Stimulated activated CD4-positive, alpha-beta T cell treated with anti-CD3 and anti-CD28 coated beads, TNF-alpha, amount 100 ng/mL, for 4 hours (primary cell): ENCODE measurements around the gene PPP1CB.
"Not testable (repeated sequence)": the region's sequence is repeated elsewhere in the genome, so short reads cannot be mapped to it uniquely, and the experiment has no call there.

Experiments
- DNase-seq, 3 experiments: peaks; one replicate each; pipeline ENCODE4 v3.0.0-alpha.2; 2020; ENCODE audit warnings: low read depth in 3 of 3

Gene PPP1CB

GRCh38 chr2:28778392-28778791 lies 26.8 kb downstream of the PPP1CB start:
- no peak for DNase-seq

- no peak for DNase-seq
These were observed 27.4 kb downstream of the PPP1CB start for GRCh38 chr2:28779001-28779400.

DNA sequence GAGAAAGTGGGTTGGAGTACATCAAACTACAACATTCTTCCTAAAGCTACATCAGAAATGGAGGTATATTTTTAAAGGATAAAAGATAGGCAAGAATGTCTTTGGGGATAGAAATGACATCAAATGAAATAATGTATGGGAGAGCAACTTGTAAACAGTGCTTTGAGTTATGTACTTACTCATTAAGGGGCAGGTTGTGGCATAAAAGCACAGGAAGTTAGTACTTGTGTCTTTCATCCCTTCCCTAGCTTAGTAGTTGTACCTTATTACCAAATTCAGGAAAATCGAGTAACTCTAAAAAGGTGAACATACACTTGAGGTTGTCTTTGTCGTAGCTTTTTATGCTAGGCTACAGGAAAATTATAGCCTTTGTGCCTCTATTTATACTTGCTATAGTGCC lies 28.9 kb downstream of the PPP1CB start:
- DNase-seq, result no peak

GRCh38 chr2:28782423-28782822 lies 30.8 kb downstream of the PPP1CB start:
- DNase-seq, result no peak

DNA sequence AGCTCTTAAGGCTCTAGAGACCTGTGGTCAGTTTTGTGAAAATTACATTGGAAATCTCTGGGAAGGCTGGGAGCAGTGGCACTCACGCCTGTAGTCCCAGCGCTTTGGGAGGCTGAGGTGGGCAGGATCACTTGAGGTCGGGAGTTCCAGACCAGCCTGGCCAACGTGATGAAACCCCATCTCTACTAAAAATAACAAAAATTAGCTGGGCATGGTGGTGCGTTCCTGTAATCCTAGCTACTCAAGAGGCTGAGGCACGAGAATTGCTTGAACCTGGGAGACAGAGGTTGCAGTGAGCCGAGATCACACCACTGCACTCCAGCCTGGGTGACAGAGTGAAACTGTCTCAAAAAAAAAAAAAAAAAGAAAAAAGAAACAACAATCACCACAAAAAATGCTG lies 32.9 kb downstream of the PPP1CB start:
- DNase-seq, result not testable (repeated sequence)

GRCh38 chr2:28796620-28797019 lies 45.0 kb downstream of the PPP1CB start:
- no peak for DNase-seq

DNA sequence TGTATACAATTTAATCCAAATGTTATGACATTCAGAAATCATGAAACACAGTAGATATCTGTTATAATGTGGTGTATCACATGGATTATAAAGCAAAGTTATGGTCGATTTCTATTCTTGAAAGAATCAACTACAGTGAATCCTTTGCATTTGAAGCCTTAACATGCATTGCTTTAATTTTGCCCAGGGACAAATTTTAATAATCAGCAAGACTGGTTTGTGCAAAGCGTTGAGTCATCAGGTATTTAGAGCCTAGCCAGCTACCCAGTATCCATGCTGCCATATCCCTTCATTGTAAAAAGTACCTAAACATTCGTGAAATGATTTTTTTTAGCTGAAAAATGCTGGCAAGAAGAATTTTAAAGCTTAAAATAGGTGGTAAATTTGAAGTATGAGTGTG lies 50.1 kb downstream of the PPP1CB start:
- no peak for DNase-seq

DNA sequence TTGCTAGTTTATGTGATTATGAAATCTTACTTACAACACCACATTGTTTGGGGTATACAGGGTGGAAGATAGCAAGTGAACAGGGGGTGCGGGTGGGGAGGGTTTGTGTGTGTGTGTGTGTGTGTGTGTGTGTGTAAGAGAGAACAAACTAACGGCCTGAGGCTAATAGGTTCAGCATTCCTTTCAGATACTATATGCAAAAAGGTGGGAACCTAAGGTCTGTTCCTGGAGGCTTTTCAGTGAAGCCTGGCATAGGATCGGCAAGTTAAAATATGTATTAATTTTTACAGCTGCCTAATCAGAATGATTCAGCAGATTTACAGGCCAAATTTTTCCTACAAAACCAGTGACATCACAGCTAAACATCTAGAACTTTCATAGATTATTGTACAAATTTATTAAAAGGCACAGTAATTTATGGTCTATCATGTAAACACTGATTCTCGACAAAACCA lies 51.4 kb downstream of the PPP1CB start:
- no peak for DNase-seq

GRCh38 chr2:28809927-28810326 lies 58.3 kb downstream of the PPP1CB start:
- peak in 1 of 3 experiments; percentile 2 for DNase-seq

GRCh38 chr2:28810384-28811285 lies 59.0 kb downstream of the PPP1CB start, which contains the start of gene SPDYA:
SPDYA (plus strand) TSS chr2:28810834; CDS start chr2:28816015, 5,181 bp downstream.
- DNase-seq, result peak; percentile 66 to 70 (median 69)

DNA sequence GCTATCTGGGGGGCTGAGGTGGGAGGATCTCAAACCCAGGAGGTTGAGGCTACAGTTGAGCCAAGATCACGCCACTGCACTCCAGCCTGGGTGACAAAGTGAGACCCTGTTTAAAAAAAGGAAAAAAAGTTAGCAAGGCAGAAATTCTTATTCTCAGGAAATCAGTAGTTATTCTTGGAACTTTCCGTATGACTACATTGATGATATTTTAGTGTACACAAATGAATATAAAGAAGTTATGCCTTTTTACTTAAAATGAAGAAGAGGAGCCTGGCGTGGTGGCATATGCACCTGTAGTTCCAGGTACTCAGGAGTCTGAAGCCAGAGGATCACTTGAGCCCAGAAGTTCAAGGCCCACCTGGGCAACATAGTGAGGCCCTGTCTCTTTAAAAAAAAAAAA lies 66.4 kb downstream of the PPP1CB start:
- DNase-seq, result no peak

DNA sequence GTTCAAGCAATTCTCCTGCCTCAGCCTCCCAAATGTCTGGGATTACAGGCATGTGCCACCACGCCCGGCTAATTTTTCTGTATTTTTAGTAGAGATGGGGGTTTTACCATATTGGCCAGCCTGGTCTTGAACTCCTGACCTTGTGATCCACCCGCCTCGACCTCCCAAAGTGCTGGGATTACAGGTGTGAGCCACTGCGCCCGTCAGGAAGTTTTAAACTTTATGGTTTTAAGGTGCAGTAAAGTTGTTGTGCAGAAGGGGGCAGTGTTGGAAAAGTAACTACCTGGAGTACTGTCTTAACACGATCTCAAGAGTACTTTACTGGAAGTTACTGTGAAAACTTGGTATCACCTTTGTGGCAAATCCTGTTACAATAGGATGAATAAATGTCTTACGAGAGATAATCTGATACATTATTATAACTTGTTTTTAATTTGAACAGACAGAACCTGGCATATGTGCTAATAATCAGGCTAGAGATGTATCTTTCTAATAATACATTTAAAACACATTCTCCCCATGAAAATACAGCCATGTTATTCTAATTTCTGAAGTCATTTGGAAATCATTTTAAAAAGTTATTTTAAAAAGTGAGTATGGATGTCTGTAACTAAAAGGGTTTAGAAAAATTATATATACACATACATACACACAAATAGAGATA lies 69.8 kb downstream of the PPP1CB start:
- peak in 2 of 3 experiments; percentile 18 to 50 for DNase-seq

DNA sequence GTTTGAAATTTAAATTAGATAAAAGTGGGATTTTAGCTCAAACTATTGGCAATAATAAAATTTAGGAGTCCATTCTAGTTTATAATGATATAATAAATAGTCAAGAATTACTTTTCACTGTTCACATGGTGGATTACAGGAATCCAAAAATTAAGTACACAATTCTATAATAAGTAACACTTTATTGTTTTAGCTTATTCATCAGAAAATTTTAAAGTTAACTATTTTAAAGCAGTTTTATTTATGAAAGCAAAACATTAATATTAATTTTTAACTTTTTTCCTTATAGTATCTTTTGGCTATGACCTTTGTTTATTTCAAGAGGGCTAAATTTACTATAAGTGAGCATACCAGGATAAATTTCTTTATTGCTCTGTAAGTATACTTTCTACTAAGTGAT lies 70.4 kb downstream of the PPP1CB start:
- DNase-seq, result no peak

- DNase-seq, result no peak
These were observed 72.6 kb downstream of the PPP1CB start for GRCh38 chr2:28824207-28824606.

- no peak for DNase-seq
These were observed 73.2 kb downstream of the PPP1CB start for GRCh38 chr2:28824870-28825269.

GRCh38 chr2:28828382-28828781 lies 76.8 kb downstream of the PPP1CB start:
- no peak for DNase-seq

DNA sequence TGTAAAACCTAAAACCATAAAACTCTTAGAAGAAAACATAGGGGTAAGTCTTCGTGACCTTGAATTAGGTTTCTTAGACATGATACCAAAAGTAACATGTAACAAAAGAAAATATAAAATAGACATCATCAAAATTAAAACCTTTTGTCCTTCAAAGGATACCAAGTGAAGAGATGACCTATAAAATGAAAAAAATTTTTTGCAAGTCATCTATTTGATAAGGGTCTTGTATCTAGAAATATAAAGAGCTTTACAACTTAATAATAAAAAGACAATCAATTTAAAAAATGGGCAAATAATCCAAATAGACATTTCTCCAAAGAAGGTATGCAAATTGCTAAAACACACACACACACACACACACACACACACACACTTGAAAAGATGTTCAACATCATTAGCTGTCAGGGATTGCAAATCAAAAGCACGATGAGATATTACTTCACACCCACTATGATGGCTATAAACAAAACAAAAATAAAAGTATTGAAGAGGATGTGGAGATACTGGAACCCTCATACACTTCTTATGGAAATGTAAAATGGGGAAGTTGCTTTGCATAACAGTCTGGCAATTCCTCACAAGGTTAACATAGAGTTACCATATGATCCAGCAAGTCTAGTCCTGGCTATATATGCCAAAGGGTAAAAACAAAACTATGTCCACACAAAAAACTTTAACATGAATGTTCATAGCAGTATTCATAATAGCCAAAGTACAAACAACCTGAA lies 82.3 kb downstream of the PPP1CB start:
- no peak for DNase-seq

GRCh38 chr2:28835781-28836180 lies 84.2 kb downstream of the PPP1CB start:
- no peak for DNase-seq

DNA sequence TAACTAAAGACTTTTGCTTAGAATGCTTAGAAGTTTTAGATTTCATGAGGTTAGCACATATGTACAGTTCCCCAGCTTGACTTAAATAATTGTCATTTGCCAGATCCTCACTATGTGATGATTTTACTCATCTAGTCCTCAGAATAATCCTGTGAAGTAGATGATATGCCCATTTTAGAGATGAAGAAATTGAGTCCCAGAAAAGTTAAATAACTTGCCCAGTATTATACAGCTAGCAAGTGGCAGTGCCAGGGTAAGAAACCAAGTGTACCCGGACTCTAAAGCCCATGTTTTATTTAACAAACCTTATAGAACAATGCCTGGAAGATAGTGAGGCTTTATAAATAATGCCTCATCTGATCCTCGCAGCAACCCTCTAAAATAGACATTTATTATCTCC lies 87.3 kb downstream of the PPP1CB start:
- no peak for DNase-seq

GRCh38 chr2:28842042-28842441 lies 90.4 kb downstream of the PPP1CB start:
- no peak for DNase-seq
